ENCODE measurements around the gene ABCB6. TPM values are rescaled to one million over a fixed set of nuclear protein-coding genes. Genes with fewer than 3 reads are reported as not detected.
A peak's percentile ranks its signal among the peaks of the same experiment; 100 is the strongest.

Gene ABCB6
- total RNA-seq, 3 donors from 2014 or later = 14.5 to 26.9 (median 18.9) TPM

DNA sequence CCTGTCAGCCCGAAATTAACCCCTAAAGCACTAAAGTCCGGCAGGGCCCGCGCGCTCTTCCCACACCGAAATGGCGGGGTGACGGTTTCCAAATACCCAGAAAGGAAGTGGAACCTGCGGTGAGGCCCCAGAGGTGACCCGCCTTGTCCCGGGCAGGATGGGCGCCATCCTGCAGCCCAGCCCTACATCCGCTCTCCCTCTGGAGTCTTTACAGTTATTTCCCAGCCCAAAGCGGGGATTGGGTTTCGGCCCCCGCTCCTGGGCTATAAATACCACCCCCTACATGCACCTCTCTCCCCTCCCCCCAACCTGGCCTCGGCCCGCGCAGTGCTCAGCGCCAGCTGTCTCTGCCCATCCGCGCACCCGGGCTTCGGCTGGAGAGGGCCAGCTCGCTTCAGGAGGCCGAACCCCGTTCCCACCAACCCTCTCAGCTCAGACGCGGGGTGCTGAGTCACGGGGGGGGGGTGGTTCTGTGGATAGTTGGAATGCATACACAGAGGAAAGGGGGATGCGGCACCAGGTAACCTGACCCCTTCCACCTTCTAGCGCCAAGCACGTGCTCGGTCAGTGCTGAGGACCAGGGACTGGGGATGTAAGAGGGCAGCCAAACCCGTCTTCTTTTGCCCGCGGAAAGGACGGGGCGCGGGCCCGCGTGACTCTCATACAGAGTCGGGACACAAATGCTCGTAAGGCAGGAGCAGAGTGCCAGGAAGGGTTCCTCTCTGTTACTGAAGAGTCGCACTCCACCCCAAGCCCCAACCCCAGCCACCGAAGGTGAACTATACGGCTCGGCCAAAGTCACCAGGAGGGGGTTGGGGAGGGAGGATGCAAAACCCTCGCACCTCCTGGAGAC is 34.4 kb upstream of the ABCB6 start, which contains the start of gene TUBA4B:
Gene TUBA4B, plus strand, starts transcription at position 344 of the 853 bp plus-strand sequence. Its CDS starts 165 bp downstream, at position 509.
- intact Hi-C loops (cut with DNase I; ENCODE audit: low total_unique reads) = no loop called here
- H3K36me3 ChIP-seq = no peaks in the 10 kb centered on the region
- TF ChIP-seq POLR2AphosphoS5 (IDR thresholded peaks at IDR 0.05) (no peak), POLR2A (IDR thresholded peaks at IDR 0.05) (no peak)
- TF ChIP-seq, protein P1, sequence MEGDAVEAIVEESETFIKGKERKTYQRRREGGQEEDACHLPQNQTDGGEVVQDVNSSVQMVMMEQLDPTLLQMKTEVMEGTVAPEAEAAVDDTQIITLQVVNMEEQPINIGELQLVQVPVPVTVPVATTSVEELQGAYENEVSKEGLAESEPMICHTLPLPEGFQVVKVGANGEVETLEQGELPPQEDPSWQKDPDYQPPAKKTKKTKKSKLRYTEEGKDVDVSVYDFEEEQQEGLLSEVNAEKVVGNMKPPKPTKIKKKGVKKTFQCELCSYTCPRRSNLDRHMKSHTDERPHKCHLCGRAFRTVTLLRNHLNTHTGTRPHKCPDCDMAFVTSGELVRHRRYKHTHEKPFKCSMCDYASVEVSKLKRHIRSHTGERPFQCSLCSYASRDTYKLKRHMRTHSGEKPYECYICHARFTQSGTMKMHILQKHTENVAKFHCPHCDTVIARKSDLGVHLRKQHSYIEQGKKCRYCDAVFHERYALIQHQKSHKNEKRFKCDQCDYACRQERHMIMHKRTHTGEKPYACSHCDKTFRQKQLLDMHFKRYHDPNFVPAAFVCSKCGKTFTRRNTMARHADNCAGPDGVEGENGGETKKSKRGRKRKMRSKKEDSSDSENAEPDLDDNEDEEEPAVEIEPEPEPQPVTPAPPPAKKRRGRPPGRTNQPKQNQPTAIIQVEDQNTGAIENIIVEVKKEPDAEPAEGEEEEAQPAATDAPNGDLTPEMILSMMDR (IDR thresholded peaks at IDR 0.05) = no peak
- no peaks in the 10 kb centered on the region for H3K27me3 ChIP-seq
- H3K27ac ChIP-seq = peak within 1 kb of the TSS; percentile 93 to 98
- peaks cover 17 to 18% of the 10 kb centered on the region in 2 donors for H3K4me1 ChIP-seq
- DNase-seq (ENCODE audit: low spot score in 2 of 2) = no peak
- no peaks in the 10 kb centered on the region for H3K9me3 ChIP-seq
- H3K4me3 ChIP-seq = peak within 1 kb of the TSS; percentile 55 to 76 (median 69)

DNA sequence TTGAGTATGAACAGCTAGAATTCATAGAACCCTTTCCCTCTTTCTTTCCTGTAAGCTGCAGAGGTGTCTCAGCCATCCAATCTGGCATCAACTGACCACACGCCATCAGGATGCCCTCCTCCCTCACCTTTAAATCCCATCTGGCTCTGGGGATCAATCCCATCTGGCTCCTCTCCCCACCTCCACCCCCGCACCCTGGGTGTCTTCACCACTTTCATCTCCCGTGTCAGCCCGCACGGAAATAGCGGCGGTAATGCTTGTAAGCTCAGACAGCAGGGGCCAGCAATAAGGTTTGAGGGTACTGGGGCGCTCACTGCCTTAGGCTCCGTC is 33.8 kb upstream of the ABCB6 start:
- Histone ChIP-seq H3K4me3 (peak overlapping the region; percentile 55 to 76 (median 69)), H3K36me3 (no peaks in the 10 kb centered on the region), H3K4me1 (peaks cover 19 to 23% of the 10 kb centered on the region in 2 donors), H3K27ac (peak overlapping the region; percentile 93 to 98), H3K9me3 (no peaks in the 10 kb centered on the region), H3K27me3 (no peaks in the 10 kb centered on the region)
- intact Hi-C loops (cut with DNase I; ENCODE audit: low total_unique reads) = no loop called here
- no peak for DNase-seq (ENCODE audit: low spot score in 2 of 2)
- TF ChIP-seq POLR2A (IDR thresholded peaks at IDR 0.05) = no peak
- TF ChIP-seq, protein P1 (IDR thresholded peaks at IDR 0.05) = no peak
- TF ChIP-seq POLR2AphosphoS5 (IDR thresholded peaks at IDR 0.05) = no peak

DNA sequence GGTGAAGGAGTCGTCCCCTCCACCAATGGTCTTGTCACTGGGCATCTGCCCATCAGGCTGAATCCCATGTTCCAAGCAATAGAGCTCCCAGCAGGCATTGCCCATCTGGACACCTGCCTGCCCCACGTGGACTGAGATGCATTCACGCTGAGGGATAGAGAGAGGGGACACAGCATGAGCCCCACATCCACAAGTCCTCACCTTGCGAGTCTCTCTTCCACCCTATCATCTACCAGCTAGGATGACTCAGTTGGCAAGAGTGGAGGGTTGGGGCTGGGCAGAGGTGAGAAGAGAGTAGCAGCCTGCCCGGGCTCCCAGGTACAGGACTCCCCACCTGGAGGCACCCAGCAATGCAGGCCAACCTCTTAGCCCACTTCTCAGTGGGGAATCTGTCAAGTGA is 33.3 kb upstream of the ABCB6 start:
- H3K4me3 ChIP-seq = peak overlapping the region; percentile 55 to 76 (median 69)
- no peaks in the 10 kb centered on the region for H3K36me3 ChIP-seq
- peak overlapping the region; percentile 93 to 98 for H3K27ac ChIP-seq
- DNase-seq (ENCODE audit: low spot score in 2 of 2) = no peak
- H3K4me1 ChIP-seq = peaks cover 19 to 24% of the 10 kb centered on the region in 2 donors
- no peaks in the 10 kb centered on the region for H3K27me3 ChIP-seq
- no peak for TF ChIP-seq POLR2AphosphoS5 (IDR thresholded peaks at IDR 0.05)
- TF ChIP-seq, protein P1 (IDR thresholded peaks at IDR 0.05) = no peak
- TF ChIP-seq POLR2A (IDR thresholded peaks at IDR 0.05) = no peak
- intact Hi-C loops (cut with DNase I; ENCODE audit: low total_unique reads) = no loop called here
- H3K9me3 ChIP-seq = no peaks in the 10 kb centered on the region

DNA sequence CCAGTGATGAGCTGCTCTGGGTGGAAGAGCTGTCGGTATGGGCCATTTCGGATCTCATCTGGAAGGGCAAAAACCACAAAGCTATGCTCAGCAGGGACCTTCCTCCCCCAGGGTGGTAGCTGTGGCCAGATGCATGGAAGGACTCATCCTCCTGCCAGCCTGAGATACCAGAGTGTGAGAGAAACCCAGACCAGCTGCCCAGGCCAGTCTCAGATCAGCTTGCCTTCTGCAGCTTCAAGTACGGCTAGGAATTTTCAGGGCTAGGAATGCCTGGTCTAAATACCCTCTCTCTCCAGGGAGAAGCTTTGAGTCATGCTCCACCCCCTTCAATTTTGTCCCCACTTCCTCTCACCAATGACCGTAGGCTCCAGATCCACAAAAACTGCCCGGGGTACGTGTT is 32.9 kb upstream of the ABCB6 start:
- Histone ChIP-seq H3K36me3 (no peaks in the 10 kb centered on the region), H3K4me1 (peaks cover 19 to 24% of the 10 kb centered on the region in 2 donors), H3K4me3 (peak overlapping the region in 1 of 3 donors; percentile 76), H3K27ac (peak overlapping the region; percentile 93 to 98), H3K27me3 (no peaks in the 10 kb centered on the region), H3K9me3 (no peaks in the 10 kb centered on the region)
- TF ChIP-seq POLR2A (IDR thresholded peaks at IDR 0.05) (no peak), POLR2AphosphoS5 (IDR thresholded peaks at IDR 0.05) (no peak)
- TF ChIP-seq, protein P1 (IDR thresholded peaks at IDR 0.05) = no peak
- intact Hi-C loops (cut with DNase I; ENCODE audit: low total_unique reads) = no loop called here
- DNase-seq (ENCODE audit: low spot score in 2 of 2) = no peak

Data from breast epithelium (tissue), 4 donors.